Neuronal stem cell (in vitro differentiated cells): ENCODE results near the gene TMEM187.
A peak's percentile ranks its signal among the peaks of the same experiment; 100 is the strongest.

Source experiments
- DNase-seq: peaks from one replicate; pipeline ENCODE4 v3.0.0-alpha.2; 2013; ENCODE audit warnings: low spot score
- H2AFZ ChIP-seq: one replicate; pipeline ENCODE4 v1.6.1; 2013; ENCODE audit warnings: mild to moderate bottlenecking, low read length, inconsistent platforms
- H2AK5ac ChIP-seq: 2 replicates; pipeline ENCODE4 v1.6.1; 2013; ENCODE audit warnings: low read depth, mild to moderate bottlenecking, inconsistent platforms, low read length, moderate library complexity, mixed read lengths
- H2BK120ac ChIP-seq: 2 replicates; pipeline ENCODE4 v1.6.1; 2013; ENCODE audit warnings: low read depth, mild to moderate bottlenecking, inconsistent platforms, low read length, moderate library complexity, mixed read lengths
- H2BK12ac ChIP-seq: one replicate; pipeline ENCODE4 v1.6.1; 2013; ENCODE audit warnings: low read length, inconsistent platforms
- H2BK15ac ChIP-seq: 2 replicates; pipeline ENCODE4 v1.6.1; 2013; ENCODE audit warnings: mild to moderate bottlenecking, low read length, inconsistent platforms, mixed read lengths
- H2BK5ac ChIP-seq: one replicate; pipeline ENCODE4 v1.6.1; 2013; ENCODE audit warnings: inconsistent platforms, mild to moderate bottlenecking, low read length, moderate library complexity
- H3K14ac ChIP-seq: one replicate; pipeline ENCODE4 v1.6.1; 2013; ENCODE audit warnings: low read length, inconsistent platforms
- H3K18ac ChIP-seq: 2 replicates; pipeline ENCODE4 v1.6.1; 2013; ENCODE audit warnings: low read length, inconsistent platforms
- H3K23ac ChIP-seq: 2 replicates; pipeline ENCODE4 v1.6.1; 2013; ENCODE audit warnings: low read depth, mild to moderate bottlenecking, mixed read lengths, low read length, inconsistent platforms; ENCODE audit not compliant: poor library complexity
- H3K27ac ChIP-seq: replicated peaks from 3 replicates; pipeline ENCODE4 v1.5.1; 2013; ENCODE audit warnings: low read length, inconsistent platforms
- H3K27me3 ChIP-seq, 3 experiments: 2 replicates each; pipeline ENCODE4 v1.6.1; 2013; ENCODE audit warnings: low read length in 3 of 3, mild to moderate bottlenecking in 2 of 3, inconsistent platforms in 1 of 3, low read depth in 1 of 3, mixed read lengths in 1 of 3, moderate library complexity in 1 of 3; ENCODE audit not compliant: control insufficient read depth in 3 of 3, insufficient read depth in 3 of 3
- H3K36me3 ChIP-seq, 2 donors: replicated peaks in 1 of 2; 2 replicates each; pipeline ENCODE4 v1.6.1; 2013; ENCODE audit warnings: low read length in 2 of 2; ENCODE audit not compliant: control insufficient read depth in 2 of 2, insufficient read depth in 2 of 2
- H3K4ac ChIP-seq: 2 replicates; pipeline ENCODE4 v1.6.1; 2013; ENCODE audit warnings: inconsistent platforms, mild to moderate bottlenecking, low read length, moderate library complexity
- H3K4me1 ChIP-seq, 2 donors: 1 replicate in 1 of 2; 2 replicates in 1 of 2; pipeline ENCODE4 v1.6.1; 2013; ENCODE audit warnings: low read length in 2 of 2, low read depth in 1 of 2; ENCODE audit not compliant: control insufficient read depth in 2 of 2, insufficient read depth in 1 of 2
- H3K4me2 ChIP-seq: one replicate; pipeline ENCODE4 v1.6.1; 2013; ENCODE audit warnings: mild to moderate bottlenecking, low read length, inconsistent platforms; ENCODE audit not compliant: insufficient read depth, poor library complexity, severe bottlenecking
- H3K4me3 ChIP-seq, 2 donors: 2 replicates each; pipeline ENCODE4 v1.5.1; 2013; ENCODE audit warnings: low read length in 2 of 2, mild to moderate bottlenecking in 2 of 2, inconsistent platforms in 1 of 2, moderate library complexity in 1 of 2
- H3K79me1 ChIP-seq: one replicate; pipeline ENCODE4 v1.6.1; 2013; ENCODE audit warnings: low read depth, mild to moderate bottlenecking, inconsistent platforms, low read length, moderate library complexity
- H3K9ac ChIP-seq: one replicate; pipeline ENCODE4 v1.6.1; 2013; ENCODE audit warnings: mild to moderate bottlenecking, low read depth, low read length, inconsistent platforms; ENCODE audit not compliant: poor library complexity
- H3K9me3 ChIP-seq, 2 donors: replicated peaks in 1 of 2; 2 replicates each; pipeline versions ENCODE3 to v1.6.1; 2013; ENCODE audit warnings: low read length in 2 of 2, mild to moderate bottlenecking in 2 of 2, inconsistent platforms in 1 of 2, low read depth in 1 of 2, mixed read lengths in 1 of 2, moderate library complexity in 1 of 2; ENCODE audit not compliant: control insufficient read depth in 2 of 2, insufficient read depth in 1 of 2
- H4K8ac ChIP-seq: one replicate; pipeline ENCODE4 v1.6.1; 2013; ENCODE audit warnings: low read depth, mild to moderate bottlenecking, inconsistent platforms, low read length, moderate library complexity
- H4K91ac ChIP-seq: one replicate; pipeline ENCODE4 v1.6.1; 2013; ENCODE audit warnings: low read length, low read depth, mild to moderate bottlenecking, inconsistent platforms; ENCODE audit not compliant: poor library complexity
- WGBS, 2 donors: extraction: QIAGEN DNeasy Blood & Tissue Kit; methylation state at CpG; one replicate each; pipeline ENCODE4 v1.1.7; 2013; ENCODE audit warnings: missing lambda C conversion rate in 2 of 2, mixed read lengths in 1 of 2; ENCODE audit not compliant: insufficient read length in 2 of 2, insufficient replicate concordance in 1 of 2; ENCODE audit errors: extremely low coverage in 2 of 2; 5-methylcytosine and 5-hydroxymethylcytosine counted together

The TMEM187 gene

GRCh38 chrX:153971450-153972367 lies 845 bp upstream of the TMEM187 start, which contains the start of gene HCFC1:
Gene HCFC1, minus strand, starts transcription at chrX:153971818. Its CDS starts 978 bp downstream, at chrX:153970840.
- H2BK120ac ChIP-seq = peak within 1 kb of the TSS; percentile 91
- WGBS, 2 donors = no CpG with 5 or more reads among the region's 96 CpGs
- H2BK12ac ChIP-seq = no peak within 1 kb of the TSS
- peak within 1 kb of the TSS; percentile 66 to 88 for H3K4me3 ChIP-seq
- peak within 1 kb of the TSS; percentile 76 for H3K4ac ChIP-seq
- H3K18ac ChIP-seq = peak within 1 kb of the TSS; percentile 99
- H2AFZ ChIP-seq = peak within 1 kb of the TSS; percentile 78
- H3K9ac ChIP-seq = peak within 1 kb of the TSS; percentile 93
- H4K91ac ChIP-seq = no peak within 1 kb of the TSS
- H2AK5ac ChIP-seq = peak within 1 kb of the TSS; percentile 94
- H3K27ac ChIP-seq = peak within 1 kb of the TSS; percentile 99
- H4K8ac ChIP-seq = peak within 1 kb of the TSS; percentile 3
- peak within 1 kb of the TSS; percentile 75 for H2BK15ac ChIP-seq
- peak; percentile 88 for DNase-seq
- peak within 1 kb of the TSS; percentile 57 for H3K4me2 ChIP-seq
- H3K4me1 ChIP-seq = peaks cover 18 to 32% of the 10 kb centered on the region in 2 donors
- H3K27me3 ChIP-seq = peaks cover 0 to 18% (median 0%) of the 10 kb centered on the region in 3 experiments
- H3K9me3 ChIP-seq = no peaks in the 10 kb centered on the region
- peaks cover 8% of the 10 kb centered on the region for H3K79me1 ChIP-seq
- H3K23ac ChIP-seq = peak within 1 kb of the TSS; percentile 85
- peak within 1 kb of the TSS; percentile 71 for H3K14ac ChIP-seq
- peaks cover 0 to 30% of the 10 kb centered on the region in 2 donors for H3K36me3 ChIP-seq
- peak within 1 kb of the TSS; percentile 87 for H2BK5ac ChIP-seq

- Histone ChIP-seq H2BK15ac (no peak overlapping the region), H4K8ac (no peak overlapping the region), H3K9me3 (no peaks in the 10 kb centered on the region), H3K4me1 (peaks cover 7 to 23% of the 10 kb centered on the region in 2 donors), H3K18ac (no peak overlapping the region), H3K36me3 (peaks cover 0 to 14% of the 10 kb centered on the region in 2 donors), H2AFZ (peak overlapping the region; percentile 78), H3K4me3 (peak overlapping the region; percentile 66 to 88), H3K4ac (no peak overlapping the region), H4K91ac (no peak overlapping the region), H3K27ac (peak overlapping the region; percentile 99), H3K23ac (no peak overlapping the region), H3K14ac (no peak overlapping the region), H3K79me1 (peaks cover 8% of the 10 kb centered on the region), H3K4me2 (peak overlapping the region; percentile 32), H2AK5ac (no peak overlapping the region), H3K27me3 (peaks cover 0 to 21% (median 0%) of the 10 kb centered on the region in 3 experiments), H2BK12ac (no peak overlapping the region), H2BK5ac (no peak overlapping the region), H3K9ac (peak overlapping the region; percentile 63), H2BK120ac (no peak overlapping the region)
- WGBS, 2 donors = no CpG with 5 or more reads among the region's 20 CpGs
- DNase-seq = no peak
Observed at GRCh38 chrX:153973127-153974002, 811 bp downstream of the TMEM187 start.

GRCh38 chrX:153974003-153974725 lies 1.6 kb downstream of the TMEM187 start:
- Histone ChIP-seq H3K9ac (peak overlapping the region; percentile 38), H3K14ac (no peak overlapping the region)

More at GRCh38 chrX:153974003-153974725, 1.6 kb downstream of the TMEM187 start:
- Histone ChIP-seq H3K27ac (no peak overlapping the region), H3K4ac (no peak overlapping the region), H3K9me3 (no peaks in the 10 kb centered on the region), H2BK120ac (no peak overlapping the region), H4K8ac (no peak overlapping the region), H3K79me1 (peaks cover 4% of the 10 kb centered on the region), H3K36me3 (peaks cover 0 to 6% of the 10 kb centered on the region in 2 donors), H2BK12ac (no peak overlapping the region), H4K91ac (no peak overlapping the region), H3K18ac (no peak overlapping the region), H3K4me1 (peaks cover 2 to 15% of the 10 kb centered on the region in 2 donors), H2BK15ac (peak overlapping the region; percentile 28), H2BK5ac (no peak overlapping the region), H2AFZ (no peak overlapping the region), H2AK5ac (no peak overlapping the region), H3K4me2 (peak overlapping the region; percentile 32), H3K27me3 (peaks cover 0 to 21% (median 0%) of the 10 kb centered on the region in 3 experiments), H3K4me3 (no peak overlapping the region), H3K23ac (no peak overlapping the region)
- no peak for DNase-seq
- no CpG with 5 or more reads among the region's 14 CpGs for WGBS, 2 donors
